HG03045 (cell line): ENCODE measurements around the gene PSMC5.
"Not testable (repeated sequence)": the region's sequence is repeated elsewhere in the genome, so short reads cannot be mapped to it uniquely, and the experiment has no call there.

Source experiments
- ATAC-seq: cut with Tn5 transposase; IDR thresholded peaks from one replicate; pipeline ENCODE4 v1.9.1; 2021; ENCODE audit warnings: mild to moderate bottlenecking, moderate library complexity; ENCODE audit not compliant: unreplicated experiment

PSMC5 gene

GRCh38 chr17:63838631-63839171 lies 11.5 kb downstream of the PSMC5 start:
- no peak for ATAC-seq

GRCh38 chr17:63840591-63841349 lies 13.5 kb downstream of the PSMC5 start:
- ATAC-seq: no peak

GRCh38 chr17:63841350-63842172 lies 14.3 kb downstream of the PSMC5 start:
- no peak for ATAC-seq

- ATAC-seq: peak; percentile 32
These were observed 14.9 kb downstream of the PSMC5 start for GRCh38 chr17:63842173-63842539.

GRCh38 chr17:63842540-63843386 lies 15.5 kb downstream of the PSMC5 start, which contains the start of gene SMARCD2:
TSS of gene SMARCD2 (minus strand) at chr17:63842685. CDS start at chr17:63842674, 11 bp downstream.
- peak; percentile 81 for ATAC-seq

- ATAC-seq: not testable (repeated sequence)
These were observed 16.2 kb downstream of the PSMC5 start for GRCh38 chr17:63843387-63843888.

- ATAC-seq: no peak
These were observed 16.9 kb downstream of the PSMC5 start for GRCh38 chr17:63843910-63844677.

- ATAC-seq: no peak
These were observed 18.3 kb downstream of the PSMC5 start for GRCh38 chr17:63845509-63845908.

GRCh38 chr17:63847525-63848249 lies 20.5 kb downstream of the PSMC5 start:
- no peak for ATAC-seq

- peak; percentile 60 for ATAC-seq
These were observed 21.8 kb downstream of the PSMC5 start for GRCh38 chr17:63848834-63849689.

- no peak for ATAC-seq
These were observed 23.2 kb downstream of the PSMC5 start for GRCh38 chr17:63850401-63850800.

GRCh38 chr17:63853260-63853659 lies 26.0 kb downstream of the PSMC5 start:
- ATAC-seq: no peak

GRCh38 chr17:63854709-63855108 lies 27.5 kb downstream of the PSMC5 start:
- no peak for ATAC-seq

- ATAC-seq: no peak
These were observed 28.0 kb downstream of the PSMC5 start for GRCh38 chr17:63855185-63855584.

- not testable (repeated sequence) for ATAC-seq
These were observed 29.2 kb downstream of the PSMC5 start for GRCh38 chr17:63856425-63856824.

GRCh38 chr17:63859257-63859656 lies 32.0 kb downstream of the PSMC5 start:
- no peak for ATAC-seq

GRCh38 chr17:63866625-63867024 lies 39.4 kb downstream of the PSMC5 start:
- ATAC-seq: not testable (repeated sequence)
